Activated naive CD4-positive, alpha-beta T cell treated with anti-CD3 and anti-CD28 coated beads for 36 hours (primary cell): Measurements from ENCODE around the gene OR52I1. TPM values are rescaled to one million over a fixed set of nuclear protein-coding genes. Genes with fewer than 3 reads are reported as not detected.

ENCODE experiments used
- CTCF ChIA-PET: fragments of 350-600 bp; sonication (Branson Sonifier 250); formaldehyde crosslinking; loops from one replicate; lab custom pipeline; 2021; ENCODE audit warnings: antibody characterized with exemption; lab: Charles Lee
- DNase-seq: peaks from one replicate; pipeline ENCODE4 v3.0.0-alpha.2; 2020
- H3K27ac Mint-ChIP-seq: one replicate; pipeline ENCODE4 v1.8.0; 2021; ENCODE audit warnings: mild to moderate bottlenecking, mixed read lengths
- H3K27me3 Mint-ChIP-seq: one replicate; pipeline ENCODE4 v1.8.0; 2021; ENCODE audit warnings: low read depth, mixed read lengths
- H3K36me3 Mint-ChIP-seq: one replicate; pipeline ENCODE4 v1.8.0; 2021; ENCODE audit warnings: low read depth, mixed read lengths
- H3K4me1 Mint-ChIP-seq: one replicate; pipeline ENCODE4 v1.8.0; 2021; ENCODE audit warnings: low read depth, mixed read lengths
- H3K4me3 Mint-ChIP-seq: one replicate; pipeline ENCODE4 v1.8.0; 2021; ENCODE audit warnings: mild to moderate bottlenecking, moderate library complexity, mixed read lengths
- H3K9me3 Mint-ChIP-seq: one replicate; pipeline ENCODE4 v1.8.0; 2021; ENCODE audit warnings: mixed read lengths
- intact Hi-C: fragments of 100-400 bp; cut with micrococcal nuclease; formaldehyde crosslinking; loops from one replicate; pipeline ENCODE4 v1.15.1; 2023
- total RNA-seq, 2 experiments: library from RNA; stranded (reverse); gene quantifications; one replicate each; pipeline ENCODE4 v1.2.3, GENCODE V29; 2021

Gene OR52I1
- total RNA-seq = not detected

GRCh38 chr11:4593739-4594138 lies at the start of gene OR52I1:
TSS of gene OR52I1 (plus strand) at chr11:4594039. CDS start at chr11:4594039, 0 bp downstream.
- Mint-ChIP-seq H3K36me3 (peaks cover 14% of the 10 kb centered on the region), H3K27ac (no peak within 1 kb of the TSS), H3K4me3 (no peak within 1 kb of the TSS), H3K4me1 (no peaks in the 10 kb centered on the region), H3K9me3 (no peaks in the 10 kb centered on the region), H3K27me3 (no peaks in the 10 kb centered on the region)
- no peak for DNase-seq
- CTCF ChIA-PET = no interaction called here
- intact Hi-C loops = no loop called here

- intact Hi-C loops = no loop called here
- H3K4me3 Mint-ChIP-seq = no peak within 1 kb of the TSS
- no peaks in the 10 kb centered on the region for H3K4me1 Mint-ChIP-seq
- DNase-seq = no peak
- H3K9me3 Mint-ChIP-seq = no peaks in the 10 kb centered on the region
- no peak within 1 kb of the TSS for H3K27ac Mint-ChIP-seq
- CTCF ChIA-PET = interaction anchor here (7.8 kb wide), 1 partner anchor 358 kb away, joined by 95 read pairs; no protein-coding TSS in a partner anchor
- H3K27me3 Mint-ChIP-seq = peaks cover 1% of the 10 kb centered on the region
- no peaks in the 10 kb centered on the region for H3K36me3 Mint-ChIP-seq
Observed at GRCh38 chr11:4544891-4545290, 48.9 kb upstream of the OR52I1 start, which contains the start of gene OR52M1. TSS of gene OR52M1 (plus strand) at chr11:4545191. CDS start at chr11:4545191, 0 bp downstream.

GRCh38 chr11:4546878-4547277 lies 47.0 kb upstream of the OR52I1 start:
- no peaks in the 10 kb centered on the region for H3K36me3 Mint-ChIP-seq
- no peaks in the 10 kb centered on the region for H3K9me3 Mint-ChIP-seq
- intact Hi-C loops = no loop called here
- H3K27me3 Mint-ChIP-seq = peaks cover 5% of the 10 kb centered on the region
- no peak overlapping the region for H3K27ac Mint-ChIP-seq
- no peak overlapping the region for H3K4me3 Mint-ChIP-seq
- CTCF ChIA-PET = no interaction called here
- H3K4me1 Mint-ChIP-seq = no peaks in the 10 kb centered on the region
- no peak for DNase-seq

GRCh38 chr11:4547416-4547815 lies 46.4 kb upstream of the OR52I1 start:
- DNase-seq = no peak
- Mint-ChIP-seq H3K4me3 (no peak overlapping the region), H3K36me3 (no peaks in the 10 kb centered on the region), H3K27ac (no peak overlapping the region), H3K4me1 (no peaks in the 10 kb centered on the region), H3K9me3 (no peaks in the 10 kb centered on the region), H3K27me3 (peaks cover 5% of the 10 kb centered on the region)
- intact Hi-C loops = no loop called here
- CTCF ChIA-PET = no interaction called here

GRCh38 chr11:4551346-4551979 lies 42.4 kb upstream of the OR52I1 start:
- CTCF ChIA-PET = interaction anchor here (0.7 to 1.5 kb wide), 3 partner anchors 145 to 369 kb away, joined by 3 to 9 read pairs (median 3); no protein-coding TSS in a partner anchor
- Mint-ChIP-seq H3K4me3 (no peak overlapping the region), H3K36me3 (no peaks in the 10 kb centered on the region), H3K9me3 (no peaks in the 10 kb centered on the region), H3K27ac (no peak overlapping the region), H3K4me1 (no peaks in the 10 kb centered on the region), H3K27me3 (peaks cover 18% of the 10 kb centered on the region)
- intact Hi-C loops = no loop called here
- DNase-seq = peak; percentile 10

GRCh38 chr11:4559527-4560440 lies 34.1 kb upstream of the OR52I1 start:
- Mint-ChIP-seq H3K27ac (no peak overlapping the region), H3K36me3 (no peaks in the 10 kb centered on the region), H3K27me3 (peaks cover 15% of the 10 kb centered on the region), H3K4me1 (no peaks in the 10 kb centered on the region), H3K4me3 (no peak overlapping the region), H3K9me3 (peaks cover 6% of the 10 kb centered on the region)
- intact Hi-C loops = no loop called here
- CTCF ChIA-PET = no interaction called here
- no peak for DNase-seq

GRCh38 chr11:4560467-4560866 lies 33.4 kb upstream of the OR52I1 start:
- CTCF ChIA-PET = no interaction called here
- H3K27ac Mint-ChIP-seq = no peak overlapping the region
- DNase-seq = no peak
- H3K4me1 Mint-ChIP-seq = no peaks in the 10 kb centered on the region
- peaks cover 15% of the 10 kb centered on the region for H3K27me3 Mint-ChIP-seq
- H3K9me3 Mint-ChIP-seq = peaks cover 6% of the 10 kb centered on the region
- H3K4me3 Mint-ChIP-seq = no peak overlapping the region
- no peaks in the 10 kb centered on the region for H3K36me3 Mint-ChIP-seq
- intact Hi-C loops = no loop called here

GRCh38 chr11:4565371-4565770 lies 28.5 kb upstream of the OR52I1 start:
- intact Hi-C loops = no loop called here
- Mint-ChIP-seq H3K4me3 (no peak overlapping the region), H3K36me3 (no peaks in the 10 kb centered on the region), H3K27me3 (peaks cover 12% of the 10 kb centered on the region), H3K27ac (no peak overlapping the region), H3K9me3 (peaks cover 6% of the 10 kb centered on the region), H3K4me1 (no peaks in the 10 kb centered on the region)
- DNase-seq = no peak
- CTCF ChIA-PET = interaction anchor here (1.2 kb wide), 1 partner anchor 385 kb away, joined by 3 read pairs; no protein-coding TSS in a partner anchor

GRCh38 chr11:4569075-4569474 lies 24.8 kb upstream of the OR52I1 start:
- H3K36me3 Mint-ChIP-seq = no peaks in the 10 kb centered on the region
- no peak overlapping the region for H3K27ac Mint-ChIP-seq
- CTCF ChIA-PET = no interaction called here
- H3K4me1 Mint-ChIP-seq = no peaks in the 10 kb centered on the region
- H3K4me3 Mint-ChIP-seq = no peak overlapping the region
- no peak for DNase-seq
- peaks cover 7% of the 10 kb centered on the region for H3K27me3 Mint-ChIP-seq
- intact Hi-C loops = no loop called here
- peaks cover 2% of the 10 kb centered on the region for H3K9me3 Mint-ChIP-seq

GRCh38 chr11:4576880-4577279 lies 17.0 kb upstream of the OR52I1 start:
- Mint-ChIP-seq H3K4me1 (peaks cover 5% of the 10 kb centered on the region), H3K27ac (no peak overlapping the region), H3K4me3 (no peak overlapping the region), H3K9me3 (no peaks in the 10 kb centered on the region), H3K27me3 (no peaks in the 10 kb centered on the region), H3K36me3 (no peaks in the 10 kb centered on the region)
- intact Hi-C loops = no loop called here
- DNase-seq = no peak
- CTCF ChIA-PET = no interaction called here

- peaks cover 5% of the 10 kb centered on the region for H3K4me1 Mint-ChIP-seq
- no peak overlapping the region for H3K4me3 Mint-ChIP-seq
- CTCF ChIA-PET = interaction anchor here (0.6 kb wide), 1 partner anchor 12 kb away, joined by 3 read pairs; no protein-coding TSS in a partner anchor
- H3K9me3 Mint-ChIP-seq = no peaks in the 10 kb centered on the region
- no peak for DNase-seq
- H3K27me3 Mint-ChIP-seq = no peaks in the 10 kb centered on the region
- H3K36me3 Mint-ChIP-seq = no peaks in the 10 kb centered on the region
- intact Hi-C loops = no loop called here
- H3K27ac Mint-ChIP-seq = no peak overlapping the region
Observed at GRCh38 chr11:4577761-4578160, 16.1 kb upstream of the OR52I1 start.

GRCh38 chr11:4578624-4579023 lies 15.2 kb upstream of the OR52I1 start:
- Mint-ChIP-seq H3K9me3 (no peaks in the 10 kb centered on the region), H3K4me1 (peaks cover 5% of the 10 kb centered on the region), H3K36me3 (no peaks in the 10 kb centered on the region), H3K4me3 (no peak overlapping the region), H3K27ac (no peak overlapping the region), H3K27me3 (no peaks in the 10 kb centered on the region)
- intact Hi-C loops = no loop called here
- CTCF ChIA-PET = interaction anchor here (0.6 to 1.1 kb wide), 4 partner anchors 12 to 391 kb away, joined by 3 to 4 read pairs (median 3); no protein-coding TSS in a partner anchor
- no peak for DNase-seq
